B cell (primary cell): ENCODE results near the gene PTPRN2.

Experiments
- CTCF ChIP-seq: fragments of 200-600 bp; IDR thresholded peaks from one replicate; pipeline ENCODE4 v1.8.0; 2022; ENCODE audit warnings: antibody characterized with exemption, mild to moderate bottlenecking
- EZH2 ChIP-seq: IDR thresholded peaks from 2 replicates; pipeline ENCODE4 v1.6.1; 2012; ENCODE audit warnings: borderline replicate concordance, low read depth, mild to moderate bottlenecking, moderate library complexity, low read length; ENCODE audit not compliant: insufficient read depth, poor library complexity, severe bottlenecking

- no peak for TF ChIP-seq CTCF
- TF ChIP-seq EZH2: no peak
Measured at GRCh38 chr7:158237672-158238335, 349.8 kb downstream of the PTPRN2 start.
